Endodermal cell (in vitro differentiated cells): Measurements from ENCODE around the gene ANO9. TPM values are rescaled to one million over a fixed set of nuclear protein-coding genes. Genes with fewer than 3 reads are reported as not detected.

Source experiments
- DNase-seq: peaks from one replicate; pipeline ENCODE4 v3.0.0-alpha.2; 2017
- H3K27ac ChIP-seq: 2 replicates; pipeline ENCODE4 v1.5.1; 2013; ENCODE audit warnings: mild to moderate bottlenecking, low read depth, low read length, moderate library complexity
- H3K27me3 ChIP-seq: 2 replicates; pipeline ENCODE4 v1.6.1; 2013; ENCODE audit warnings: mild to moderate bottlenecking, low read length, moderate library complexity; ENCODE audit not compliant: insufficient read depth, control insufficient read depth, poor library complexity, severe bottlenecking
- H3K36me3 ChIP-seq: 2 replicates; pipeline ENCODE4 v1.7.0; 2013; ENCODE audit warnings: mild to moderate bottlenecking, low read length, moderate library complexity; ENCODE audit not compliant: control insufficient read depth, insufficient read depth
- H3K4me1 ChIP-seq: one replicate; pipeline ENCODE4 v1.7.0; 2013; ENCODE audit warnings: low read length; ENCODE audit not compliant: control insufficient read depth, insufficient read depth
- H3K4me3 ChIP-seq: 2 replicates; pipeline ENCODE4 v1.5.1; 2013; ENCODE audit warnings: mild to moderate bottlenecking, low read length, moderate library complexity
- H3K9ac ChIP-seq: 2 replicates; pipeline ENCODE4 v1.6.1; 2013; ENCODE audit warnings: mild to moderate bottlenecking, low read length, moderate library complexity; ENCODE audit not compliant: poor library complexity, severe bottlenecking; ENCODE audit errors: extremely low read depth
- H3K9me3 ChIP-seq: 2 replicates; pipeline ENCODE4 v1.6.1; 2013; ENCODE audit warnings: mild to moderate bottlenecking, low read length, moderate library complexity; ENCODE audit not compliant: control insufficient read depth
- H3K27ac Mint-ChIP-seq: 2 replicates; pipeline ENCODE4 v1.8.0; 2020; ENCODE audit warnings: mixed read lengths
- H3K27me3 Mint-ChIP-seq: 2 replicates; pipeline ENCODE4 v1.8.0; 2021; ENCODE audit warnings: mild to moderate bottlenecking, mixed read lengths; ENCODE audit not compliant: insufficient read depth
- H3K36me3 Mint-ChIP-seq: 2 replicates; pipeline ENCODE4 v1.8.0; 2020; ENCODE audit warnings: low read depth, mixed read lengths
- H3K4me1 Mint-ChIP-seq: 2 replicates; pipeline ENCODE4 v1.8.0; 2020; ENCODE audit warnings: mixed read lengths
- H3K4me3 Mint-ChIP-seq: 2 replicates; pipeline ENCODE4 v1.8.0; 2020; ENCODE audit warnings: mild to moderate bottlenecking, moderate library complexity, mixed read lengths
- H3K9me3 Mint-ChIP-seq: 2 replicates; pipeline ENCODE4 v1.8.0; 2020; ENCODE audit warnings: mild to moderate bottlenecking, mixed read lengths
- CTCF ChIP-seq: fragments of 200-600 bp; sonication (generic); conservative IDR thresholded peaks from 2 replicates; pipeline ENCODE4 v1.5.0; 2021; ENCODE audit warnings: antibody characterized with exemption, mild to moderate bottlenecking
- WGBS, 2 experiments: methylation state at CpG; one replicate each; pipeline versions ENCODE4 v1.1.5 to v1.1.7; 2013; ENCODE audit warnings: missing lambda C conversion rate in 2 of 2, mixed read lengths in 1 of 2; ENCODE audit not compliant: insufficient coverage in 1 of 2, insufficient read length in 1 of 2; 5-methylcytosine and 5-hydroxymethylcytosine counted together
- total RNA-seq, 2 donors: library from RNA; stranded (reverse); fragmentation: NEBNext Ultra II Directional in 1 of 2; extraction: Animal tissue kit (Norgen Biotek cat#: 25700) in 1 of 2; gene quantifications; 2 replicates in 1 of 2; 3 replicates in 1 of 2; pipeline ENCODE4 v1.2.1, GENCODE V29; 2021

Gene ANO9
- total RNA-seq, 2 donors from 2014 or later, result 16.8 to 17.8 TPM

GRCh38 chr11:416757-417621 is 24.8 kb downstream of the ANO9 start:
- H3K4me3 Mint-ChIP-seq, result peak overlapping the region; percentile 58

GRCh38 chr11:416051-416756 is 25.6 kb downstream of the ANO9 start:
- WGBS, 2 experiments, result 40 to 71% methylated on average over 20 to 45 of the region's 45 CpGs
- no peaks in the 10 kb centered on the region for H3K9me3 Mint-ChIP-seq
- peaks cover 5% of the 10 kb centered on the region for H3K4me1 Mint-ChIP-seq
- Histone ChIP-seq H3K36me3 (no peaks in the 10 kb centered on the region), H3K9me3 (no peaks in the 10 kb centered on the region), H3K4me3 (peak overlapping the region; percentile 67), H3K4me1 (no peaks in the 10 kb centered on the region), H3K27ac (no peak overlapping the region), H3K27me3 (peaks cover 59% of the 10 kb centered on the region), H3K9ac (no peak overlapping the region)
- no peak for TF ChIP-seq CTCF
- no peak overlapping the region for H3K27ac Mint-ChIP-seq
- H3K36me3 Mint-ChIP-seq, result no peaks in the 10 kb centered on the region
- peak overlapping the region; percentile 58 for H3K4me3 Mint-ChIP-seq
- no peak for DNase-seq
- H3K27me3 Mint-ChIP-seq, result peaks cover 37% of the 10 kb centered on the region

More at GRCh38 chr11:416757-417621, 24.8 kb downstream of the ANO9 start:
- peaks cover 37% of the 10 kb centered on the region for H3K27me3 Mint-ChIP-seq
- WGBS, 2 experiments, result 1 to 2% methylated on average over 21 to 97 of the region's 97 CpGs
- H3K27me3 ChIP-seq, result peaks cover 59% of the 10 kb centered on the region
- H3K36me3 ChIP-seq, result no peaks in the 10 kb centered on the region
- H3K9me3 ChIP-seq, result no peaks in the 10 kb centered on the region
- H3K4me3 ChIP-seq, result peak overlapping the region; percentile 67
- no peaks in the 10 kb centered on the region for H3K4me1 ChIP-seq
- peak; percentile 89 for DNase-seq
- no peak for TF ChIP-seq CTCF
- H3K36me3 Mint-ChIP-seq, result no peaks in the 10 kb centered on the region
- no peak overlapping the region for H3K27ac Mint-ChIP-seq
- H3K27ac ChIP-seq, result no peak overlapping the region
- H3K9me3 Mint-ChIP-seq, result no peaks in the 10 kb centered on the region
- H3K4me1 Mint-ChIP-seq, result peaks cover 7% of the 10 kb centered on the region
- no peak overlapping the region for H3K9ac ChIP-seq

- no peak for TF ChIP-seq CTCF
- no peaks in the 10 kb centered on the region for H3K36me3 Mint-ChIP-seq
- WGBS, 2 experiments, result 86 to 87% methylated on average over 5 of the region's 5 CpGs
- Histone ChIP-seq H3K27ac (no peak overlapping the region), H3K27me3 (peaks cover 59% of the 10 kb centered on the region), H3K4me1 (no peaks in the 10 kb centered on the region), H3K9me3 (no peaks in the 10 kb centered on the region), H3K9ac (no peak overlapping the region), H3K36me3 (no peaks in the 10 kb centered on the region), H3K4me3 (no peak overlapping the region)
- peaks cover 5% of the 10 kb centered on the region for H3K4me1 Mint-ChIP-seq
- H3K27me3 Mint-ChIP-seq, result peaks cover 36% of the 10 kb centered on the region
- no peak overlapping the region for H3K27ac Mint-ChIP-seq
- DNase-seq, result no peak
- H3K4me3 Mint-ChIP-seq, result peak overlapping the region; percentile 58
- H3K9me3 Mint-ChIP-seq, result no peaks in the 10 kb centered on the region
Measured at GRCh38 chr11:415640-416041, 26.2 kb downstream of the ANO9 start.
